GM19351 (cell line): ENCODE measurements around the gene PHKG2.

Experiments used
- ATAC-seq: cut with Tn5 transposase; IDR thresholded peaks from one replicate; pipeline ENCODE4 v1.9.1; 2021; ENCODE audit warnings: mild to moderate bottlenecking, moderate library complexity; ENCODE audit not compliant: unreplicated experiment

PHKG2 gene

DNA sequence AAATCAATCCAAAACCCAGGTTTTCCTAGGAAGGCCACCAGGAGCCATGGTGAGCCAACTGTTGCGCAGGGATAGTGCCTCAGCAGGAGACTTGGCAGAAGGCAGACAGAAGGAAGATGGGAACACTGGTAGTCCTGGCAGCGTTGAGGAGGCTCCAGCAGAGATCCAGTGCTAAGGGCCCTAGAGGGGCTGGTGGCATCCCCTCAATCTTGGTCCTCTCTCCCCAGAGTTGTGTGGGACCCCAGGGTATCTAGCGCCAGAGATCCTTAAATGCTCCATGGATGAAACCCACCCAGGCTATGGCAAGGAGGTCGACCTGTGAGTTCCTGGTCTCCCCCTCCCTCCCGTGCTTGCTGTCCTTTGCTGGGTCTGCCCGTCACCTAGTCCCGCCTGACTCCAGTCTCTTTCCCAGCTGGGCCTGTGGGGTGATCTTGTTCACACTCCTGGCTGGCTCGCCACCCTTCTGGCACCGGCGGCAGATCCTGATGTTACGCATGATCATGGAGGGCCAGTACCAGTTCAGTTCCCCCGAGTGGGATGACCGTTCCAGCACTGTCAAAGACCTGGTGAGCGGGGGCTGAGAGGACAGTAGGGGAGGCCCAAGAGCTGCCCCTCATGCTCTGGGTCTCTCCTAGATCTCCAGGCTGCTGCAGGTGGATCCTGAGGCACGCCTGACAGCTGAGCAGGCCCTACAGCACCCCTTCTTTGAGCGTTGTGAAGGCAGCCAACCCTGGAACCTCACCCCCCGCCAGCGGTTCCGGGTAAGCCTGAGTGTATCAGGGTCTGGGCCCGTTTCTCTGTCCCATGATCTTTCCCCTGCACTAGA lies 7.9 kb downstream of the PHKG2 start:
- ATAC-seq, result no peak

DNA sequence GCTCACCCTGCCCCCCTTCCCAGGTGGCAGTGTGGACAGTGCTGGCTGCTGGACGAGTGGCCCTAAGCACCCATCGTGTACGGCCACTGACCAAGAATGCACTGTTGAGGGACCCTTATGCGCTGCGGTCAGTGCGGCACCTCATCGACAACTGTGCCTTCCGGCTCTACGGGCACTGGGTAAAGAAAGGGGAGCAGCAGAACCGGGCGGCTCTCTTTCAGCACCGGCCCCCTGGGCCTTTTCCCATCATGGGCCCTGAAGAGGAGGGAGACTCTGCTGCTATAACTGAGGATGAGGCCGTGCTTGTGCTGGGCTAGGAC lies 8.5 kb downstream of the PHKG2 start:
- no peak for ATAC-seq

DNA sequence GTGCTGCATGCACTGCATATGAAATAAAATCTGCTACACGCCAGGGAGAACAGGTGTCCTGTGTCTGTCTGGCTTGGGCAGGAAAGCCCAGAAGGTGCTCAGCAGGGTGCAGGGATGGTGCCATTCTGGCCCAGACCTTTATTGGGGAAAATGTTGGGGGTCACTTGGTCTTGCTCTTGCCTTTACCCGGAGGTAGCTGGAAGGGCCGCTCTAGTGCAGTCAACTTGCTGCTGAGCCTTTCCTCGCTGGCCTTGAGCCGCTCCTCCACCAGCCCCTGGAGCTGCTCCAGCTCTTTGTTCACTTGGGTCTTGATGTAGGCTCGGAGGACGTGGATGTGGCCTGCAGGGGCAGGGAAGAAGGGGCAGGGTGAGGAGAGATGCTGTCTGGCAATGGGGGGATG lies 9.1 kb downstream of the PHKG2 start:
- ATAC-seq, result no peak

DNA sequence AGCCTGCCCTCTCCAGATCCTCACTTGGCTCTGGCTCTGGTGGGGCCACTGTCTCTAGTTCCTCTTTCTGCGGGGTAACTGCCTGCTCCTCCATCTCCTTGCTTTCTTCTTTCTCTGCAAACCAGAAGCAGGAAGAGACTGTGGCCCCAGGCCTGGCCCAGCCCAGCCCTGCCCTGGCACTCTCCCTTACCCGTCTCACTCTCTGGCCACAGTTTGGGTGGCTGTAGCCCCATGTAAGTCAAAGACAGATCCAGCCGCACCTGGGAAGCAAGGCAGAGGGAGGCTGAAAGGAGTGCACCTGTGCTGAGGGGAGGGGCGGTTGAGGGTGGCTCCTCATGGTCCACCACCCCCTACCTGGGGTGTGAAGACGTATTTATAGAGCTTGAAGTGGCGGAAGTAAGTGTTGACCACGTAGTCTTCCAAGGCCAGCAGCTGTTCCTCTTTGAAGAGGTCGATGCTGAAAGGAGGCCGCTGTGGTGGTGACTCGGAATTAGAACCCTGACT lies 10.8 kb downstream of the PHKG2 start:
- no peak for ATAC-seq

DNA sequence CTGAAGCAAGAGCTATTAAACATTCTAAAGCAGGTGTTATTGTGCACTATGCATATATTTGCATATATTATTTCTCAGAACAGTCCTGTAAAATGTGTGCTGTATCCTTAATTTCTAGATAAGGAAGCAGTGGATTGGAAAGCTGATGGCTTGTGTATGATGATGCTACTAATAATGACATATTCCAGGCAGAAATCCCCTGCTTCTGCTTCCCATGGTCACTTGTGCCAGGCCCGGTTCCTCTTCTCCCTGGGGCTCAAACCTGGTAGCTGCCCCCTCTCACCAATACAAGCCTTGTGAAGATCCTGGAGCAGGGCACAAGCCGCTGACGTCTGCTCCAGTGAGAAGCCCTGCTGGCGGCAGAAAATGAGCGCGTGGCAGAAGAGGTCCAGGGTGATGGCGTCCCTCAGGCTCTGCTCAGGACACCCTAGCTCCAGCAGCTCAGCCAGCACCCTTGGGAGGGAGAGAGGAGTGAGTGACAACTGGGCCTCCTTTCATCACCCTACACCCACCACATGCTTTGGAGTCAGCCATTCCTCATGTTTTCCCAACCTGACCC lies 11.9 kb downstream of the PHKG2 start:
- no peak for ATAC-seq

DNA sequence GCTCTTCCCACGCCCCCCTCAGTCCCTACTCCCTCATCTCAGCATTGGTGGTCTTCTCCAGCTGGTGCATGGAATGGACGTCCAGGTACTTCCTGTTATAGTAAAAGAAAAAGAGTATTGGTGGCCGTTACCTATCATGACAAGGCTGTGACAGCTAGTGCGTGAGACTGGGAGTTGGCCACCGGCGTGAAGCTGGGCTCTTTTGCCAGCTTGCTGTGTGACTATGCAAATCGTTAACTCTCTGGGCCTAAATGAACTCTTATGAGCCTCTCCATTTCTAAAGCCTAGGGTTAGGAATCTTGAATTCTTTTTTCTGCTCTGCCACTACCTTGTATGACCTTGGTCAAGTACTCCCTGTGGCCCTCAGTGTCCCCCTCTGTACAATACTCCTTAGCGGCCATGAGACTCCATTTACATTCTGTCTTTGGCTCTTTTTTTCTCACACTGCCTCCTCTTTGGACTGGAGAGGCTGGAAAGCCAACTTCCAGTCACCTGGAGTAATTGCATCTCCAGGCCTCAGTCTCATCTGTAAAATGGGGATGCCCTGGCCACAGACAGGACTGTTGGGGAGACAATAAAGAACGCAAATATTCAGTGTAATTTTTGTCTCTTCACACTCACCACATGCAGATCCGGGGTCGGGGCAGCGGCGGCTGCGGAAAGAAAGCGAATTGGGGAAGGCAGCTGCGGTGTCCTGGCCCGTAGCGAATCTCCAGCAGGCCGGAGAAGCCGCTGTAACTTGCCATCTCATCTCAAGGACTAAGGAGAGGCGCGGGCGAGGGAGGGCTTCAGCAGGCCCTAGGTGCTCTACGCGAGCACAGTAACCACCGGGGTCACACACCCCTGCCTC lies 12.6 kb downstream of the PHKG2 start:
- no peak for ATAC-seq

DNA sequence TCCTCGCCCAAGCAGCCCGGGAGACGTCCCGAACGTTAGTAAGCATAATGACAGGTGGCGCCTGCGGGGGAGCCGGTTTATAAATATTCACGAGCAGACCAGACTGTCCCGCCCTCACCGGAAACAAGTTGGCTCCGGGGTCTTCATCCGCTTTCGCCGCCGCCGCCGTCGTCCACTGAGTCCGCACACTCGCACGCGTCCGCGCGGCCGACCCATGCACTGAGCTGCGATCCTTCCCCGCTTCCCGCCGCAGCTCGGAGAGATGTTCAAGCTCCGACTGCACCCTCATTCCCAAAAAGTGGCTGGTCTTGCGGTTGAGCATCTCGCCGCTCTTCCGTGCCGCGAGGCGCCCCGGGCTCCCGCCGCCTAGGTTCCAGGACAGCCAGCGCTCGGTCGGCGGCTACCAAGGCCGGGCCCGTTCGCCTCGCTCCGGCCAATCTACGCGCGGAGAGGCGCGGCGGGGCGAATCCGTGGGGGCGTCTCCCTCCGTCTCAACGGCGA lies 13.3 kb downstream of the PHKG2 start:
- ATAC-seq, result peak; percentile 33

DNA sequence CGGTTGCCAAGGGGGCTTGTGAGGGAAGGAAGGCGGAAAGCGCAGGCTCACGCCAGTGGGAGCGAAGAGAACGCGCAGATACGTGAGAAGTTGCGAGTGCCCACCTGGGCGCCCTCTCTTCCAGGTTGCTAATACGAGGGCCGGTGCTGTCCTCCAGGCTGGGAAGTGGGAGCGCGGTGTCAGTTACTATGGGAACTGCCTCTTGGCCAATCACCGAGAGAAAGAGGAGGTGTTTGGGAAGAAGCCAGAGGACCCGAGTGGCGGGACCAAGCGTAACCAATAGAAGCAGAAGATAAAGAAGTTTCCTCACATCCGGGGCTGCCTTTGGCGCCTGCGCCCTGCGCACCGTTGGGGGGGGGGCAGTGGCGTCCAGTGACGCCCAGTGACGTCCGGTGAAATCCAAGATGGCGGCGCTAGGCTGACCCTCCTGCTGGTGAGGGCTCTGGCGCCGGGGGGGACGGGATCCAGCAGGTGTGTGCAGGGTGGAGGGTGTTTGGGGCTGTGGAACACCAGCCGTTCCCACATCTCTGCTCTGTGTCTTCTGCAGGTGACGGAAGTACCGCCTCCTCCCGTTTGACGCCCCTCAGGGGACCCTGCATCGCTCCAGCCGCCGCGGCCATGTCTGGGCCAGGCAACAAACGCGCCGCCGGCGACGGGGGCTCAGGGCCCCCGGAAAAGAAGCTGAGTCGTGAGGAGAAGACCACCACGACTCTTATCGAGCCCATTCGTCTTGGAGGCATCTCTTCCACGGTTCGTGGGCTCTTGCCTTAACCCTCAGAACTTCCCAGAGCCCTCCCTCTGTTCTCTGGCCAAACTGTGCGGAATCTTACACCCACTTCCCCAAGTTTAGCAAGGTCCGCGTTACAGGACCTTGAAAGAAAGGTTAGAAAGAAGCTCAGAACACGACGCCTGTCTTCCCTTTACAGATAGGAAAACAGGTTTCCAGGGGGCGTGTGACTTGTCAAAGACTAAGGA lies 14.0 kb downstream of the PHKG2 start, which contains the start of the genes CFAP119 and RNF40:
TSS of gene CFAP119 (minus strand) at position 135 of the 975 bp plus-strand sequence. CDS start 314 bp downstream, outside the sequence.
TSS of gene RNF40 (plus strand) at position 395 of the 975 bp plus-strand sequence. CDS start at position 619, 224 bp downstream.
- peak; percentile 83 for ATAC-seq

DNA sequence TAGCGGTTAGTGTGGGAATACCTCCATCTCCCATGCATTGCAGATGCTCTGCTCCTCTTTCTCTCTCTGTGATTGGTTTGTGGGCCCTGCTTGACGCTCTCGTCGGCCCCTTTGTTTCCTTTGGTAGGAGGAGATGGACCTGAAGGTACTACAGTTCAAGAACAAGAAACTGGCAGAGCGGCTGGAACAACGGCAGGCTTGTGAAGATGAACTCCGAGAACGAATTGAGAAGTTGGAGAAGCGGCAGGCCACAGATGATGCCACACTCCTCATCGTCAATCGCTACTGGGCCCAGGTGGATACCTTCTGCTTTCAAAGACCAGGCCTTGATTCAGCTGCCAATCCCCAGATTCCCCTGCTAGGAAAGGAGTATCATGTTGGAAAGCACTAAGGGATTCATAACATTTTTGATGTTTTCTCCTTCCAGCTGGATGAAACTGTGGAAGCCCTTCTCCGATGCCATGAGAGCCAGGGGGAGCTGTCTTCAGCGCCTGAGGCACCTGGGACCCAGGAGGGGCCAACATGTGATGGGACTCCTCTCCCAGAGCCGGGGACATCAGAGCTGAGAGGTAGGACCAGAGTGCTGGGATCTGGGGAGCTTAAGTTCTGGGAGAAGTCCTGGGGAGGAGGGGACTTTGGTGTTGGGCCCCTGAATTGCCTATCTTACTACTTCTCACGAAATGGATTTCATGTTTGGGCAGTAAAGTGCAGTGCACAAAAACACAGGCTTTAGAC lies 14.9 kb downstream of the PHKG2 start:
- no peak for ATAC-seq

DNA sequence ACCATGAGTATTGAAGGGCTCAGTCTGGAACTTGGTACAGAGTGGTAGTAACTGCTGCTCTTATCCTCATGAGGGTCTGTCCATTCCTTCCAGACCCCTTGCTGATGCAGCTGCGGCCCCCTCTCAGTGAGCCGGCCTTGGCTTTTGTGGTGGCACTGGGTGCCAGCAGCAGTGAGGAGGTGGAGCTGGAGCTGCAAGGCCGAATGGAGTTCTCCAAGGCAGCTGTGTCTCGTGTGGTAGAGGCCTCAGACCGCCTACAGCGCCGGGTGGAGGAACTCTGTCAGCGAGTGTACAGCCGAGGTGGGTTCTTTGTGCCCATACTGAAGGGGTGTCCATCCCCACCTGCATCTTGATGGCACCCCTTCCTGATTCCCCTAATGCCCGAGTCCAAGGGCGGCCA lies 15.9 kb downstream of the PHKG2 start:
- no peak for ATAC-seq

DNA sequence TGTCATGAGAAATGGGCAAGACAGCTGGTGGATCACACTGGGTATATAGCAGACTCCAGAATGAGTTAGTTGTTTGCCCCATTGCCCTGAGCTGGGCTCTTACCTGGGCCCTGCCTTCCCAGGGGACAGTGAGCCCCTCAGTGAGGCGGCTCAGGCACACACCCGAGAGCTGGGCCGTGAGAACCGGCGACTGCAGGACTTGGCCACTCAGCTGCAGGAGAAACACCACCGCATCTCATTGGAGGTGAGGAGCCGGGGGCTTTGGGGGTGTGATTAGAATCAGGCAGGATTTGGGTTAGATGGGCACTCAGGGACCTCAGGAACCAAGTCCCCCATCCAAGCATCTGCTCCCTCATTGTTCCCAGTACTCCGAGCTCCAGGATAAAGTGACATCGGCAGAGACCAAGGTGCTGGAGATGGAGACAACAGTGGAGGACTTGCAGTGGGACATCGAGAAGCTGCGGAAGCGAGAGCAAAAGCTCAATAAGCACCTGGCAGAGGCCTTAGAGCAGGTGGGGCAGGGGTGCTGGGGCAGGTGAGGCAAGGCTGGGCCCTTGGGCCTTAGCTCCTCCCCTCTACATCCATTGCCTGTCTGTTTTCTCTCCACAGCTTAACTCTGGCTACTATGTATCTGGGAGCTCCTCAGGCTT lies 16.7 kb downstream of the PHKG2 start:
- no peak for ATAC-seq

DNA sequence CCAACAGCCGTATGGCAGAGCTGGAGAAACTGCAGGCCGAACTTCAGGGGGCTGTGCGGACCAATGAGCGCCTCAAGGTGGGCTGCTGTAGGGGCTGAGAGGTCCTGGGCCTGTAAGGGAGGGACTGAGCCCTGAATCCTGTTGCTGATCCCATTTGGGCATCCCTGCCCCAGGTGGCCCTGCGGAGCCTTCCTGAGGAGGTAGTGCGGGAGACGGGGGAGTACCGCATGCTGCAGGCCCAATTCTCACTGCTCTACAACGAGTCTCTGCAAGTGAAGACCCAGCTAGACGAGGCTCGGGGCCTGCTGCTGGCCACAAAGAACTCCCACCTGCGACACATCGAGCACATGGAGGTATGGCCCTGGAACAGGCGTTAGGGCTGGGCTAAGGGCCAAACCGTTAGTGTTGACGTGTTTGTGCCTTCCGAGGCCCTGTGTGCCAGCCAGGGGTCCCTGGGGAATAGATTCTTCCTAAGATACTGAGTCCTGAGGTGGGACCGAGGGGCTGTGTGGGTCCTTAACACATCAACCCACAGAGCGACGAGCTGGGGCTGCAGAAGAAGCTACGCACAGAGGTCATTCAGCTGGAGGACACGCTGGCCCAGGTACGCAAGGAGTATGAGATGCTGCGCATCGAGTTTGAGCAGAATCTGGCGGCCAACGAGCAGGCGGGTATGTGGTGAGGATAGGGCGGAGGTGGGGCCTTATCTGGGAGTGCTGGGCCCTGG lies 18.1 kb downstream of the PHKG2 start:
- no peak for ATAC-seq

DNA sequence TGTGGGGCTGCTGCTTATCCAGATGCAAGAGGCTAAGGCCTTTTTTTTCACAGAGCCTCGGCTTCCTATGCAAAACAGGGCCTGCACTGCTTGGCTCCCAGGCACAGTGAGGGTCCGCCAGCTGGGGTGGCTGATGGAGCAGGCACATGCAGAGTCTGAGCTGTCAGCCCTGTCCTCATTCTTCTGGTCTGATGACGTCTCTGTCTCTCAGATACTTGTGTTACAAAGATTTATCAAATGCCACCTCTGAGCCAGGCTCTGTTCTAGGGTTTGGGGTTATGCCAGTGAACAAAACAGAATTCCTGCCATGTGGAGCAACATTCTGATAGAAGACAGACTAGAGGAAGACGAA lies 18.7 kb downstream of the PHKG2 start:
- no peak for ATAC-seq

DNA sequence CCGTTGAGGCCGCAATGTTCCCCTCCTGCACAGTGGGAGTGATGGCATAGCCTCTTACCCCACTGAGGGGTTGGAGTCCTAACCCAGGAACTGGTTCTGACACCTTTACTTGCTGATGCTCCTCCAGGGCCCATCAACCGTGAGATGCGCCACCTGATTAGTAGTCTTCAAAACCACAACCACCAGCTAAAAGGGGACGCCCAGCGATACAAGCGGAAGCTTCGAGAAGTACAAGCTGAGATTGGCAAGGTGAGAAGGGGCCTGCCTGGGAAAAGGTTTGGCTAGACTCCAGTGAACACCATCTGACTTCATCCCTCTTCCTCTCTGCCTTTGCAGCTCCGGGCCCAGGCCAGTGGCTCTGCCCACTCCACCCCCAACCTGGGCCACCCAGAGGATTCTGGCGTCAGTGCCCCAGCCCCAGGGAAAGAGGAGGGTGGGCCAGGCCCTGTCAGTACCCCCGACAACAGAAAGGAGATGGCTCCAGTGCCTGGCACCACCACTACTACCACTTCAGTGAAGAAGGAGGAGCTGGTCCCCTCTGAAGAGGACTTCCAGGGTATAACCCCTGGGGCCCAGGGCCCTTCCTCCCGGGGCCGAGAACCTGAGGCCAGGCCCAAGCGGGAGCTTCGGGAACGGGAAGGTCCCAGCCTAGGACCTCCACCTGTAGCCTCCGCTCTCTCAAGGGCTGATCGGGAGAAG lies 19.7 kb downstream of the PHKG2 start:
- ATAC-seq, result no peak

DNA sequence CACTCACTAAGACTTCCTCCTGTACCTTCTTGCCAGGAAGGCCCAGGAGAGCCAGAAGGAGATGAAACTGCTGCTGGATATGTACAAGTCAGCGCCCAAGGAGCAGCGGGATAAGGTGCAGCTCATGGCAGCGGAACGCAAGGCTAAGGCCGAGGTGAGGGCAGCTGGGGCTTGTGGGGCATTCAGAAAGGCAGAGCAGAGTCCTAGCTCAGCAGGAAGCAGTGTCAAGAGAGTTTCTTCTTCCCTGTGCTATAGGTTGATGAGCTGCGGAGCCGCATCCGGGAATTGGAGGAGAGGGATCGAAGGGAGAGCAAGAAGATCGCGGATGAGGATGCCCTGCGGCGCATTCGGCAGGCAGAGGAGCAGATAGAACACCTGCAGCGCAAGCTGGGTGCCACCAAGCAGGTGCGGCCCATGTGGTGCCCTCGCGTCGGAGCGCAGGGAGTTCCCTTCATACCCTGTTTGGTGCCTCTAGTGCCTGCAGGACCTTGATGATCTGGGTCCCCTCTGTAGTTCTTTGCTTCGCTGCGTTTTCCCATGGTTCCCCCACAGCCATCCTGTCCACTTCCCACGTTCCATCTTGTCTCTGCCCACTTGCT lies 20.5 kb downstream of the PHKG2 start:
- no peak for ATAC-seq

DNA sequence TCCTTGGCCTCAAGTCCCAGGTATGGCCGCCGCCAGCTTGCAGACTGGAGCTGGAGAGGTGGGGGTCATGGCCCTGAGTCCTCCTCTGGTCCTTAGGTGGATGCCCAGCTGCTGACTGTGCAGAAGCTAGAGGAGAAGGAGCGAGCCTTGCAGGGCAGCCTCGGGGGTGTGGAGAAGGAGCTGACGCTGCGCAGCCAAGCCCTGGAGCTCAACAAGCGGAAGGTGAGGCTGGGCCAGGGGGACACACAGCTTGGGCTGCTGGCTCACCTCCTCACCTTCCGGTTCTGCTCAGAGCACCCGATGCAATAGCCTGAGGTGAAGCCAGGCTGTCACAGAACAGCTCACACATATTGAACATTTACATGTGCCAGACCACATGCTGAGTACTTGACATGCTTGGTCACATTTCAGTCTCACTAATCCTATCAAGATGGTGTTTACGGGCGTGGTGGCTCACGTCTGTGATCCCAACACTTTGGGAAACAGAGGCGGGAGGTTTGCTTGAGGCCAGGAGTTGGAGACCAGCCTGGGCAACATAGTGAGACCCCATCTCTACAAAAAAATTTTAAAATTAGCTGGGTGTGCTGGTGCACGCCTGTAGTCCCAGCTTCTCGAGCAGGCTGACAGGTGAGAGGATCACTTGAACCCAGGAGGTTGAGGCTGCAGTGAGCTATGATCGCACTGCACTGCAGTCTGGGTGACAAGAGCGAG lies 21.3 kb downstream of the PHKG2 start:
- no peak for ATAC-seq

DNA sequence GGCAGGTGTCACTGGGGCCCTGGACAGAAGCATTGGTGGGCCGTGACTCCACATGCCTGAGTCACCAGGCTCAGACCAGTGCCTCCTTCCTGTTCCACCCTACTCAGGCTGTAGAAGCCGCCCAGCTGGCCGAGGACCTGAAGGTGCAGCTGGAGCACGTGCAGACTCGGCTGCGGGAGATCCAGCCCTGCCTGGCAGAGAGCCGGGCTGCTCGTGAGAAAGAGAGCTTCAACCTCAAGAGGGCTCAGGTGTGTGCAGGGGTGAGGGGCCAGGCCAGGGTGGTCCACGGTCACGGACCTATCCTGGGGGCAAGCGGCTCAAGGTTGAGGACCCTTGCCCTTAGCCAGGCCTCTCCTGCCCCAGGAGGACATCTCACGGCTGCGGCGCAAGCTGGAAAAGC lies 23.5 kb downstream of the PHKG2 start:
- no peak for ATAC-seq
